Parathyroid adenoma (tissue), 2 donors: ENCODE measurements around the gene KRTAP4-12.
"Not testable (repeated sequence)": the region's sequence is repeated elsewhere in the genome, so short reads cannot be mapped to it uniquely, and the experiment has no call there.

Source experiments
- H2AFZ ChIP-seq: fragments of 300-600 bp; sonication (generic); one replicate; pipeline ENCODE4 v1.7.0; 2017; ENCODE audit warnings: antibody characterized with exemption, mild to moderate bottlenecking
- H3K27ac ChIP-seq: fragments of 300-600 bp; sonication (generic); one replicate; pipeline ENCODE4 v1.7.0; 2017
- H3K27me3 ChIP-seq: fragments of 300-600 bp; sonication (generic); one replicate; pipeline ENCODE4 v1.7.0; 2017; ENCODE audit warnings: low read length; ENCODE audit not compliant: control insufficient read depth, insufficient read depth
- H3K36me3 ChIP-seq: fragments of 300-600 bp; sonication (generic); one replicate; pipeline ENCODE4 v1.7.0; 2017; ENCODE audit warnings: low read length; ENCODE audit not compliant: control insufficient read depth, insufficient read depth
- H3K4me1 ChIP-seq: fragments of 300-600 bp; sonication (generic); one replicate; pipeline ENCODE4 v1.7.0; 2017; ENCODE audit warnings: control low read depth
- H3K4me2 ChIP-seq: fragments of 300-600 bp; sonication (generic); one replicate; pipeline ENCODE4 v1.7.0; 2017; ENCODE audit warnings: low read length
- H3K4me3 ChIP-seq: fragments of 300-600 bp; sonication (generic); one replicate; pipeline ENCODE4 v1.7.0; 2017; ENCODE audit warnings: low read depth, low read length
- H3K79me2 ChIP-seq: fragments of 300-600 bp; sonication (generic); one replicate; pipeline ENCODE4 v1.7.0; 2017; ENCODE audit warnings: control low read depth
- H3K9ac ChIP-seq: fragments of 300-600 bp; sonication (generic); one replicate; pipeline ENCODE4 v1.7.0; 2017; ENCODE audit warnings: mild to moderate bottlenecking
- H3K9me3 ChIP-seq: fragments of 300-600 bp; sonication (generic); one replicate; pipeline ENCODE4 v1.7.0; 2017; ENCODE audit warnings: low read length; ENCODE audit not compliant: control insufficient read depth
- TF ChIP-seq, protein P1 (sequence below): fragments of 300-600 bp; sonication (generic); IDR thresholded peaks from one replicate; pipeline ENCODE4 v1.7.0; 2017; ENCODE audit warnings: antibody characterized with exemption, mild to moderate bottlenecking
- donor health status: primary hyperparathyroidism.

Gene KRTAP4-12

GRCh38 chr17:41127371-41127770 is 3.4 kb upstream of the KRTAP4-12 start:
- Histone ChIP-seq H3K9ac (no peak overlapping the region), H2AFZ (no peak overlapping the region), H3K27me3 (no peaks in the 10 kb centered on the region), H3K4me1 (no peaks in the 10 kb centered on the region), H3K4me3 (no peak overlapping the region), H3K36me3 (no peaks in the 10 kb centered on the region), H3K79me2 (no peaks in the 10 kb centered on the region), H3K4me2 (no peak overlapping the region), H3K9me3 (no peaks in the 10 kb centered on the region), H3K27ac (no peak overlapping the region)
- TF ChIP-seq, protein P1, sequence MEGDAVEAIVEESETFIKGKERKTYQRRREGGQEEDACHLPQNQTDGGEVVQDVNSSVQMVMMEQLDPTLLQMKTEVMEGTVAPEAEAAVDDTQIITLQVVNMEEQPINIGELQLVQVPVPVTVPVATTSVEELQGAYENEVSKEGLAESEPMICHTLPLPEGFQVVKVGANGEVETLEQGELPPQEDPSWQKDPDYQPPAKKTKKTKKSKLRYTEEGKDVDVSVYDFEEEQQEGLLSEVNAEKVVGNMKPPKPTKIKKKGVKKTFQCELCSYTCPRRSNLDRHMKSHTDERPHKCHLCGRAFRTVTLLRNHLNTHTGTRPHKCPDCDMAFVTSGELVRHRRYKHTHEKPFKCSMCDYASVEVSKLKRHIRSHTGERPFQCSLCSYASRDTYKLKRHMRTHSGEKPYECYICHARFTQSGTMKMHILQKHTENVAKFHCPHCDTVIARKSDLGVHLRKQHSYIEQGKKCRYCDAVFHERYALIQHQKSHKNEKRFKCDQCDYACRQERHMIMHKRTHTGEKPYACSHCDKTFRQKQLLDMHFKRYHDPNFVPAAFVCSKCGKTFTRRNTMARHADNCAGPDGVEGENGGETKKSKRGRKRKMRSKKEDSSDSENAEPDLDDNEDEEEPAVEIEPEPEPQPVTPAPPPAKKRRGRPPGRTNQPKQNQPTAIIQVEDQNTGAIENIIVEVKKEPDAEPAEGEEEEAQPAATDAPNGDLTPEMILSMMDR = no peak

DNA sequence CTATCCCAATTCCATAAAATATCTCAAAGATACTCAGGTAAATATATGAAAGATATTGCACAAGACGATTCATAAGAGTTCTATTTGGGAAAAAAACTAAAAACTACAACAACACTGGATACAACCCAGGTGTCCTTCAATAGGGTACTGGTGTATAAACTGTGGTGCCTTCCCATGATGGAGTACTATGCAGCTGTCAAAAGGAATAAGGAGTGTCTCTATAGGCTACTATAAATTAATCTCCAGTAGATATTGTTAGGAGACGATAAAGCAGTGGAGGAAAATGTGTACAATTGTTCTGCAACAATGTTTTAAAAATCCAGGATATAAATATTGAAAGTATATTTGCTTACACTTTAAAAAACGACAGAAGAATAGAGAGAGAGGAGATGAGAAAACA is 2.4 kb upstream of the KRTAP4-12 start:
- Histone ChIP-seq H3K4me1 (no peaks in the 10 kb centered on the region), H2AFZ (no peak overlapping the region), H3K27me3 (no peaks in the 10 kb centered on the region), H3K4me2 (no peak overlapping the region), H3K36me3 (no peaks in the 10 kb centered on the region), H3K9me3 (no peaks in the 10 kb centered on the region), H3K9ac (no peak overlapping the region), H3K79me2 (no peaks in the 10 kb centered on the region), H3K27ac (no peak overlapping the region), H3K4me3 (no peak overlapping the region)
- TF ChIP-seq, protein P1 = no peak

- no peak overlapping the region for H2AFZ ChIP-seq
- no peaks in the 10 kb centered on the region for H3K79me2 ChIP-seq
- no peaks in the 10 kb centered on the region for H3K36me3 ChIP-seq
- no peak overlapping the region for H3K27ac ChIP-seq
- H3K27me3 ChIP-seq = no peaks in the 10 kb centered on the region
- TF ChIP-seq, protein P1 = no peak
- no peak overlapping the region for H3K9ac ChIP-seq
- no peaks in the 10 kb centered on the region for H3K9me3 ChIP-seq
- H3K4me2 ChIP-seq = no peak overlapping the region
- no peaks in the 10 kb centered on the region for H3K4me1 ChIP-seq
- H3K4me3 ChIP-seq = no peak overlapping the region
Measured at GRCh38 chr17:41125064-41125463, 1.1 kb upstream of the KRTAP4-12 start.

DNA sequence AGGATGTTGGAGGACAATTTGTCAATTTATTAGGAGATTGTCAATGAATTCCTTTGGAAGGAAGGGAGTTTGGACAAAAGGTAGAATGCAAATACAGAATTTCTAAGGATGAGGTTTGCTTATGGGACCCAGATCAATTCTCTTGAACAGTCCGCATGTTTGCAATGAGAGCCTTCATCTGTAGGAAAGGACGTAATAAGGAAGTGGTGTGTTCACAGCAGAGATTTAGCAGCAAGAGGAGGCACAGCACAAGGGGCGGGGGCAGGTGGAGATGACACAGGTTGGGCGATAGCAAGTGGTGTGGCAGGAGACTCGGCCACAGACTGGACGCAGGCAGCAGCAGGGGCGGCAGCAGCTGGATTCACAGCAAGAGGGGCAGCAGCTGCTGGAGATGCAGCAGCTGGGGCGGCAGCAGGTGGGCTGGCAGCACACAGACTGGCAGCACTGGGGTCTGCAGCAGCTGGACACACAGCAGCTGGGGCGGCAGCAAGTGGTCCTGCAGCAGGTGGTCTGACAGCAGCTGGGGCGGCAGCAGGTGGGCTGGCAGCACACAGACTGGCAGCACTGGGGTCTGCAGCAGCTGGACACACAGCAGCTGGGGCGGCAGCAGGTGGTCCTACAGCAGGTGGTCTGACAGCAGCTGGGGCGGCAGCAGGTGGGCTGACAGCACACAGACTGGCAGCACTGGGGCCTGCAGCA is 541 bp downstream of the KRTAP4-12 start:
- H3K4me3 ChIP-seq = not testable (repeated sequence)

GRCh38 chr17:41121742-41122141 is 2.2 kb downstream of the KRTAP4-12 start:
- Histone ChIP-seq H3K4me1 (no peaks in the 10 kb centered on the region), H3K36me3 (no peaks in the 10 kb centered on the region)

More for the DNA sequence above, 541 bp downstream of the KRTAP4-12 start:
- H3K4me1 ChIP-seq, H3K4me2 ChIP-seq, H3K9me3 ChIP-seq, H2AFZ ChIP-seq, H3K27ac ChIP-seq, H3K27me3 ChIP-seq, H3K79me2 ChIP-seq, H3K9ac ChIP-seq, H3K36me3 ChIP-seq: not testable (repeated sequence)

DNA sequence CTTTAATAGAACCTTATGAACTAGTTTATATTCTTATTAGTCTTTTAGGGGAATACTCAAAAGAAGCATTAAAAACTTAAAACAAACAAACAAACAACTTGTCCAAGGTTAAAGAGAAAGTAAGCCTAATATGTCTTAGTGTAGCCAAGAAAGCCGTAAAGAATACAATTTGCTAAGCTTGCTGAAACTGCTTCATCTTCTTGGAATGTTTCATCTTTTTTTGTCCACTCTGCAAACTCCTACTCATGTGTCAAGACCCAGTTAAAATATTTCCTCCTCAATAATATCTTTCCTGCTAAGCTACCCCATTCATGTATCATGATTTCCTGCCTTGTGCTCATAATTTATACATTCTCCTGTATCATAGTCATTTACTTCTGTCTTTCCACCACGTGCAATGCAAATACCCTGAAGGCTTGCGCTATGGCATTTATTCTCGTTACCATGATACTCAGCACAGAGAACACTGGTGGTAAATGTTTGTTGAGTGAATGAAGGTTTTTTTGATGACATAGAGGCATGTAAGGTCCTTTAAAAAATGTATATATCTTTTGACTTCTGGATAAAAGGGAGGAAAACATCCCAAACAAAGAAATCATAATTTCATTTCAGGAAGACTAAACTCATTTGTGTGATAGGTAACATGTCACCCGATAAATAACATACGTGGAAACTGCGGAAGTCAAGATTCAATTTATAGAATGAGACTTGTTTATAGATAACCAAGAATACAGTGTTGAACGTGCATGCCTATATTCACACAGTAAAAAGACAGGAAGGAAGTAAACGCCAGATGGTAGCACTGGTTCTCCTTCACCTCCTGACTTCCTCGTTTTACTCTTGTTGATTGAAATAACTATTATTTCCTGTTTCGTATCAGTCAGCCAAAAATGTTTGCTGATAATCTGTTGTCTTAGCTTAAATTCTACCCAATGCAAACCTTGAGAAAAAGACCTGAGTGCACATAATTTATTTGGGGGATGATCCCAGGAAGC is 4.0 kb downstream of the KRTAP4-12 start:
- not testable (repeated sequence) for H3K36me3 ChIP-seq, H3K27ac ChIP-seq, H3K4me3 ChIP-seq, H3K9ac ChIP-seq, H3K27me3 ChIP-seq, H2AFZ ChIP-seq, H3K9me3 ChIP-seq, H3K79me2 ChIP-seq, H3K4me1 ChIP-seq, H3K4me2 ChIP-seq

More at GRCh38 chr17:41121742-41122141, 2.2 kb downstream of the KRTAP4-12 start:
- TF ChIP-seq, protein P1 = no peak
- Histone ChIP-seq H3K27me3 (no peaks in the 10 kb centered on the region), H3K4me2 (no peak overlapping the region), H2AFZ (no peak overlapping the region), H3K9me3 (no peaks in the 10 kb centered on the region), H3K9ac (no peak overlapping the region), H3K4me3 (no peak overlapping the region), H3K79me2 (no peaks in the 10 kb centered on the region), H3K27ac (no peak overlapping the region)
